GM23338 (cell line): ENCODE measurements around the gene COX8A. TPM values are rescaled to one million over a fixed set of nuclear protein-coding genes. Genes with fewer than 3 reads are reported as not detected.

Source experiments
- ATAC-seq: fragments of 200-7000 bp; cut with Tn5 transposase; 3 replicates; pipeline ENCODE4 v1.9.1; 2020
- DNase-seq: peaks from one replicate; pipeline ENCODE4 v3.0.0-alpha.2; 2015; ENCODE audit warnings: low spot score
- H2AFZ ChIP-seq: fragments of 200-600 bp; sonication (generic); 2 replicates; pipeline ENCODE4 v1.8.0; 2016; ENCODE audit warnings: antibody characterized with exemption, mild to moderate bottlenecking, moderate library complexity
- H3F3A ChIP-seq: fragments of 200-600 bp; sonication (generic); replicated peaks from 2 replicates; pipeline ENCODE4 v1.8.0; 2017; ENCODE audit warnings: antibody characterized with exemption, mixed run types, low read depth
- H3K27ac ChIP-seq: fragments of 200-600 bp; sonication (generic); 2 replicates; pipeline ENCODE4 v1.6.1; 2016; ENCODE audit warnings: low read depth
- H3K27me3 ChIP-seq: fragments of 200-600 bp; sonication (generic); 2 replicates; pipeline ENCODE4 v1.8.0; 2016; ENCODE audit warnings: mild to moderate bottlenecking, mixed run types, moderate library complexity; ENCODE audit not compliant: insufficient read depth
- H3K36me3 ChIP-seq: fragments of 200-600 bp; sonication (generic); 2 replicates; pipeline ENCODE4 v1.8.0; 2016; ENCODE audit warnings: mild to moderate bottlenecking; ENCODE audit not compliant: insufficient read depth
- H3K4me1 ChIP-seq: fragments of 200-600 bp; sonication (generic); 2 replicates; pipeline ENCODE4 v1.8.0; 2016; ENCODE audit warnings: mild to moderate bottlenecking, moderate library complexity; ENCODE audit not compliant: insufficient read depth
- H3K4me2 ChIP-seq: fragments of 200-600 bp; sonication (generic); 2 replicates; pipeline ENCODE4 v1.7.1; 2017; ENCODE audit warnings: mixed run types
- H3K4me3 ChIP-seq: fragments of 200-600 bp; sonication (generic); 2 replicates; pipeline ENCODE4 v1.6.1; 2016; ENCODE audit warnings: mixed run types
- H3K79me2 ChIP-seq: fragments of 200-600 bp; sonication (generic); replicated peaks from 2 replicates; pipeline ENCODE4 v1.8.0; 2017; ENCODE audit warnings: mild to moderate bottlenecking; ENCODE audit not compliant: insufficient read depth
- H3K9me2 ChIP-seq: fragments of 200-600 bp; sonication (generic); 2 replicates; pipeline ENCODE4 v1.8.0; 2017; ENCODE audit not compliant: insufficient read depth
- H4K20me1 ChIP-seq: fragments of 200-600 bp; sonication (generic); replicated peaks from 2 replicates; pipeline ENCODE4 v1.8.0; 2017; ENCODE audit warnings: mild to moderate bottlenecking; ENCODE audit not compliant: insufficient read depth
- H3K27ac Mint-ChIP-seq: 2 replicates; pipeline ENCODE4 v1.8.0; 2020; ENCODE audit warnings: inconsistent platforms, mild to moderate bottlenecking, moderate library complexity, mixed read lengths
- H3K27me3 Mint-ChIP-seq: 3 replicates; pipeline ENCODE4 v1.8.0; 2022; ENCODE audit warnings: low read depth, mild to moderate bottlenecking, moderate library complexity, mixed read lengths, inconsistent platforms; ENCODE audit not compliant: insufficient read depth, poor library complexity
- H3K36me3 Mint-ChIP-seq: 3 replicates; pipeline ENCODE4 v1.8.0; 2021; ENCODE audit warnings: low read depth, mild to moderate bottlenecking, inconsistent platforms, moderate library complexity, mixed read lengths
- H3K4me1 Mint-ChIP-seq: 3 replicates; pipeline ENCODE4 v1.8.0; 2020; ENCODE audit warnings: mild to moderate bottlenecking, inconsistent platforms, mixed read lengths
- H3K4me3 Mint-ChIP-seq: 3 replicates; pipeline ENCODE4 v1.8.0; 2021; ENCODE audit warnings: moderate library complexity, mild to moderate bottlenecking, inconsistent platforms, mixed read lengths
- H3K9me3 Mint-ChIP-seq: 3 replicates; pipeline ENCODE4 v1.8.0; 2020; ENCODE audit warnings: moderate library complexity, mild to moderate bottlenecking, inconsistent platforms, mixed read lengths
- CREB1 ChIP-seq: fragments of 250-450 bp; sonication (Bioruptor Pico); IDR thresholded peaks from 2 replicates; pipeline ENCODE4 v1.5.0; 2020; ENCODE audit warnings: low read depth, mild to moderate bottlenecking, moderate library complexity
- EZH2 ChIP-seq: fragments of 200-600 bp; sonication (generic); IDR thresholded peaks from one replicate; pipeline ENCODE4 v1.8.0; 2017; ENCODE audit warnings: antibody characterized with exemption, mild to moderate bottlenecking, low read depth; ENCODE audit not compliant: unreplicated experiment
- NANOG ChIP-seq: IDR thresholded peaks from 2 replicates; pipeline ENCODE4 v1.6.1; 2016; ENCODE audit warnings: antibody characterized with exemption, borderline replicate concordance
- POLR2AphosphoS5 ChIP-seq: IDR thresholded peaks from 2 replicates; pipeline ENCODE4 v1.6.1; 2016; ENCODE audit warnings: antibody characterized with exemption, low read depth
- ZNF114 ChIP-seq: fragments of 250-450 bp; sonication (Bioruptor Pico); IDR thresholded peaks from 2 replicates; pipeline ENCODE4 v1.5.0; 2020; ENCODE audit warnings: mild to moderate bottlenecking, moderate library complexity
- ZNF331 ChIP-seq: fragments of 250-450 bp; sonication (Bioruptor Pico); IDR thresholded peaks from 2 replicates; pipeline ENCODE4 v1.5.0; 2020; ENCODE audit warnings: low read depth, mild to moderate bottlenecking, moderate library complexity
- polyA plus RNA-seq: library from polyadenylated mRNA; unstranded; fragments of >200 nt; fragmentation: Nextera tagmentation; extraction: Ambion mirVana; gene quantifications from 2 replicates; pipeline ENCODE4 v1.2.1, GENCODE V29; 2016
- total RNA-seq: library from RNA; depleted of rRNA; stranded (reverse); fragments of >200 nt; shearing (Covaris generic); gene quantifications from 2 replicates; pipeline ENCODE4 v1.2.3, GENCODE V29; 2014
- TF ChIP-seq, protein P1 (sequence below): IDR thresholded peaks from 2 replicates; pipeline ENCODE4 v1.6.1; 2016; ENCODE audit warnings: antibody characterized with exemption
- TF ChIP-seq, protein P2 (sequence below): fragments of 250-450 bp; sonication (Bioruptor Pico); IDR thresholded peaks from 2 replicates; pipeline ENCODE4 v1.5.0; 2020; ENCODE audit warnings: mild to moderate bottlenecking, moderate library complexity
- TF ChIP-seq, protein P3 (sequence below): IDR thresholded peaks from one replicate; pipeline ENCODE4 v1.6.1; 2018; ENCODE audit warnings: antibody characterized with exemption; ENCODE audit not compliant: unreplicated experiment
- TF ChIP-seq, protein P4 (sequence below), 2 experiments: fragments of 200-600 bp in 1 of 2; sonication (generic) in 1 of 2; conservative IDR thresholded peaks; 2 replicates each; pipeline versions ENCODE4 v1.5.1 to v1.6.1; 2016 to 2017; ENCODE audit warnings: antibody characterized with exemption in 2 of 2, low read depth in 2 of 2, mild to moderate bottlenecking in 2 of 2, moderate library complexity in 1 of 2

Gene COX8A
- total and polyA plus RNA-seq, 2 experiments from 2014 or later, result 427 to 483 TPM

DNA sequence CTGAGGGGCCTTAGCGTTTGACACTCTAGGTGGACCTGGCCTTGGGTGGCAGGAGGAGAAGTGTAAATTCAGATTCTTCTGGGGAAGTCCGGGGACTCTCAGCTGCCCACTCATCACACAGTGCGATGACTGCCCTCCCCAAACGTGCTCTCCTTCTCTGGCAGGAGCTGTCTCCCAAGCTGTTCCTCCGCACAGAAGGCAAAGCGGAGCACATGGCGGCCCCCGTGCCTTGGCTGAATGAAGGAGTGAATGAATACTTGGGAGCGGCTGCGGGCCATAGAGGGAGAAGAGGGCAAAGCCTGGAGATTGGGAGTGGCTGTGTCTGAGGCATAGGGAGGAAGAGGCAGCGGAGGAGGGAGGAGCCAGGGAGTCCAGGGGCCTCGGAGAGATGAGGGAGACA is 42.5 kb upstream of the COX8A start:
- Mint-ChIP-seq H3K9me3 (no peaks in the 10 kb centered on the region), H3K27ac (no peak overlapping the region), H3K4me3 (no peak overlapping the region), H3K27me3 (peaks cover 15% of the 10 kb centered on the region), H3K36me3 (no peaks in the 10 kb centered on the region), H3K4me1 (peaks cover 7% of the 10 kb centered on the region; the same call in 2 of the 3 replicates)
- Histone ChIP-seq H4K20me1 (no peaks in the 10 kb centered on the region), H2AFZ (peak overlapping the region; percentile 87), H3K4me2 (no peak overlapping the region), H3K79me2 (no peaks in the 10 kb centered on the region), H3K27me3 (peaks cover 25% of the 10 kb centered on the region), H3K27ac (no peak overlapping the region), H3K36me3 (no peaks in the 10 kb centered on the region), H3F3A (0 out of 2 replicates have a peak, but pooled peaks cover 3% of the 10 kb centered on the region), H3K4me1 (no peaks in the 10 kb centered on the region), H3K9me2 (no peaks in the 10 kb centered on the region), H3K4me3 (no peak overlapping the region)
- TF ChIP-seq CREB1 (CRISPR knock-in tag) (no peak), POLR2AphosphoS5 (no peak), EZH2 (no peak), ZNF114 (CRISPR knock-in tag) (no peak), NANOG (no peak), ZNF331 (CRISPR knock-in tag) (no peak)
- TF ChIP-seq, protein P1, sequence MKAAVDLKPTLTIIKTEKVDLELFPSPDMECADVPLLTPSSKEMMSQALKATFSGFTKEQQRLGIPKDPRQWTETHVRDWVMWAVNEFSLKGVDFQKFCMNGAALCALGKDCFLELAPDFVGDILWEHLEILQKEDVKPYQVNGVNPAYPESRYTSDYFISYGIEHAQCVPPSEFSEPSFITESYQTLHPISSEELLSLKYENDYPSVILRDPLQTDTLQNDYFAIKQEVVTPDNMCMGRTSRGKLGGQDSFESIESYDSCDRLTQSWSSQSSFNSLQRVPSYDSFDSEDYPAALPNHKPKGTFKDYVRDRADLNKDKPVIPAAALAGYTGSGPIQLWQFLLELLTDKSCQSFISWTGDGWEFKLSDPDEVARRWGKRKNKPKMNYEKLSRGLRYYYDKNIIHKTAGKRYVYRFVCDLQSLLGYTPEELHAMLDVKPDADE, result no peak
- TF ChIP-seq, protein P2, sequence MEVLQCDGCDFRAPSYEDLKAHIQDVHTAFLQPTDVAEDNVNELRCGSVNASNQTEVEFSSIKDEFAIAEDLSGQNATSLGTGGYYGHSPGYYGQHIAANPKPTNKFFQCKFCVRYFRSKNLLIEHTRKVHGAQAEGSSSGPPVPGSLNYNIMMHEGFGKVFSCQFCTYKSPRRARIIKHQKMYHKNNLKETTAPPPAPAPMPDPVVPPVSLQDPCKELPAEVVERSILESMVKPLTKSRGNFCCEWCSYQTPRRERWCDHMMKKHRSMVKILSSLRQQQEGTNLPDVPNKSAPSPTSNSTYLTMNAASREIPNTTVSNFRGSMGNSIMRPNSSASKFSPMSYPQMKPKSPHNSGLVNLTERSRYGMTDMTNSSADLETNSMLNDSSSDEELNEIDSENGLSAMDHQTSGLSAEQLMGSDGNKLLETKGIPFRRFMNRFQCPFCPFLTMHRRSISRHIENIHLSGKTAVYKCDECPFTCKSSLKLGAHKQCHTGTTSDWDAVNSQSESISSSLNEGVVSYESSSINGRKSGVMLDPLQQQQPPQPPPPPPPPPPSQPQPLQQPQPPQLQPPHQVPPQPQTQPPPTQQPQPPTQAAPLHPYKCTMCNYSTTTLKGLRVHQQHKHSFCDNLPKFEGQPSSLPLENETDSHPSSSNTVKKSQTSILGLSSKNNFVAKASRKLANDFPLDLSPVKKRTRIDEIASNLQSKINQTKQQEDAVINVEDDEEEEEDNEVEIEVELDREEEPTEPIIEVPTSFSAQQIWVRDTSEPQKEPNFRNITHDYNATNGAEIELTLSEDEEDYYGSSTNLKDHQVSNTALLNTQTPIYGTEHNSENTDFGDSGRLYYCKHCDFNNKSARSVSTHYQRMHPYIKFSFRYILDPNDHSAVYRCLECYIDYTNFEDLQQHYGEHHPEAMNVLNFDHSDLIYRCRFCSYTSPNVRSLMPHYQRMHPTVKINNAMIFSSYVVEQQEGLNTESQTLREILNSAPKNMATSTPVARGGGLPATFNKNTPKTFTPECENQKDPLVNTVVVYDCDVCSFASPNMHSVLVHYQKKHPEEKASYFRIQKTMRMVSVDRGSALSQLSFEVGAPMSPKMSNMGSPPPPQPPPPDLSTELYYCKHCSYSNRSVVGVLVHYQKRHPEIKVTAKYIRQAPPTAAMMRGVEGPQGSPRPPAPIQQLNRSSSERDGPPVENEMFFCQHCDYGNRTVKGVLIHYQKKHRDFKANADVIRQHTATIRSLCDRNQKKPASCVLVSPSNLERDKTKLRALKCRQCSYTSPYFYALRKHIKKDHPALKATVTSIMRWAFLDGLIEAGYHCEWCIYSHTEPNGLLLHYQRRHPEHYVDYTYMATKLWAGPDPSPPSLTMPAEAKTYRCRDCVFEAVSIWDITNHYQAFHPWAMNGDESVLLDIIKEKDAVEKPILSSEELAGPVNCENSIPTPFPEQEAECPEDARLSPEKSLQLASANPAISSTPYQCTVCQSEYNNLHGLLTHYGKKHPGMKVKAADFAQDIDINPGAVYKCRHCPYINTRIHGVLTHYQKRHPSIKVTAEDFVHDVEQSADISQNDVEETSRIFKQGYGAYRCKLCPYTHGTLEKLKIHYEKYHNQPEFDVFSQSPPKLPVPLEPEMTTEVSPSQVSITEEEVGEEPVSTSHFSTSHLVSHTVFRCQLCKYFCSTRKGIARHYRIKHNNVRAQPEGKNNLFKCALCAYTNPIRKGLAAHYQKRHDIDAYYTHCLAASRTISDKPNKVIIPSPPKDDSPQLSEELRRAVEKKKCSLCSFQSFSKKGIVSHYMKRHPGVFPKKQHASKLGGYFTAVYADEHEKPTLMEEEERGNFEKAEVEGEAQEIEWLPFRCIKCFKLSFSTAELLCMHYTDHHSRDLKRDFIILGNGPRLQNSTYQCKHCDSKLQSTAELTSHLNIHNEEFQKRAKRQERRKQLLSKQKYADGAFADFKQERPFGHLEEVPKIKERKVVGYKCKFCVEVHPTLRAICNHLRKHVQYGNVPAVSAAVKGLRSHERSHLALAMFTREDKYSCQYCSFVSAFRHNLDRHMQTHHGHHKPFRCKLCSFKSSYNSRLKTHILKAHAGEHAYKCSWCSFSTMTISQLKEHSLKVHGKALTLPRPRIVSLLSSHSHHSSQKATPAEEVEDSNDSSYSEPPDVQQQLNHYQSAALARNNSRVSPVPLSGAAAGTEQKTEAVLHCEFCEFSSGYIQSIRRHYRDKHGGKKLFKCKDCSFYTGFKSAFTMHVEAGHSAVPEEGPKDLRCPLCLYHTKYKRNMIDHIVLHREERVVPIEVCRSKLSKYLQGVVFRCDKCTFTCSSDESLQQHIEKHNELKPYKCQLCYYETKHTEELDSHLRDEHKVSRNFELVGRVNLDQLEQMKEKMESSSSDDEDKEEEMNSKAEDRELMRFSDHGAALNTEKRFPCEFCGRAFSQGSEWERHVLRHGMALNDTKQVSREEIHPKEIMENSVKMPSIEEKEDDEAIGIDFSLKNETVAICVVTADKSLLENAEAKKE (CRISPR knock-in tag), result no peak
- TF ChIP-seq, protein P3, sequence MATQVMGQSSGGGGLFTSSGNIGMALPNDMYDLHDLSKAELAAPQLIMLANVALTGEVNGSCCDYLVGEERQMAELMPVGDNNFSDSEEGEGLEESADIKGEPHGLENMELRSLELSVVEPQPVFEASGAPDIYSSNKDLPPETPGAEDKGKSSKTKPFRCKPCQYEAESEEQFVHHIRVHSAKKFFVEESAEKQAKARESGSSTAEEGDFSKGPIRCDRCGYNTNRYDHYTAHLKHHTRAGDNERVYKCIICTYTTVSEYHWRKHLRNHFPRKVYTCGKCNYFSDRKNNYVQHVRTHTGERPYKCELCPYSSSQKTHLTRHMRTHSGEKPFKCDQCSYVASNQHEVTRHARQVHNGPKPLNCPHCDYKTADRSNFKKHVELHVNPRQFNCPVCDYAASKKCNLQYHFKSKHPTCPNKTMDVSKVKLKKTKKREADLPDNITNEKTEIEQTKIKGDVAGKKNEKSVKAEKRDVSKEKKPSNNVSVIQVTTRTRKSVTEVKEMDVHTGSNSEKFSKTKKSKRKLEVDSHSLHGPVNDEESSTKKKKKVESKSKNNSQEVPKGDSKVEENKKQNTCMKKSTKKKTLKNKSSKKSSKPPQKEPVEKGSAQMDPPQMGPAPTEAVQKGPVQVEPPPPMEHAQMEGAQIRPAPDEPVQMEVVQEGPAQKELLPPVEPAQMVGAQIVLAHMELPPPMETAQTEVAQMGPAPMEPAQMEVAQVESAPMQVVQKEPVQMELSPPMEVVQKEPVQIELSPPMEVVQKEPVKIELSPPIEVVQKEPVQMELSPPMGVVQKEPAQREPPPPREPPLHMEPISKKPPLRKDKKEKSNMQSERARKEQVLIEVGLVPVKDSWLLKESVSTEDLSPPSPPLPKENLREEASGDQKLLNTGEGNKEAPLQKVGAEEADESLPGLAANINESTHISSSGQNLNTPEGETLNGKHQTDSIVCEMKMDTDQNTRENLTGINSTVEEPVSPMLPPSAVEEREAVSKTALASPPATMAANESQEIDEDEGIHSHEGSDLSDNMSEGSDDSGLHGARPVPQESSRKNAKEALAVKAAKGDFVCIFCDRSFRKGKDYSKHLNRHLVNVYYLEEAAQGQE, result no peak
- TF ChIP-seq, protein P4, sequence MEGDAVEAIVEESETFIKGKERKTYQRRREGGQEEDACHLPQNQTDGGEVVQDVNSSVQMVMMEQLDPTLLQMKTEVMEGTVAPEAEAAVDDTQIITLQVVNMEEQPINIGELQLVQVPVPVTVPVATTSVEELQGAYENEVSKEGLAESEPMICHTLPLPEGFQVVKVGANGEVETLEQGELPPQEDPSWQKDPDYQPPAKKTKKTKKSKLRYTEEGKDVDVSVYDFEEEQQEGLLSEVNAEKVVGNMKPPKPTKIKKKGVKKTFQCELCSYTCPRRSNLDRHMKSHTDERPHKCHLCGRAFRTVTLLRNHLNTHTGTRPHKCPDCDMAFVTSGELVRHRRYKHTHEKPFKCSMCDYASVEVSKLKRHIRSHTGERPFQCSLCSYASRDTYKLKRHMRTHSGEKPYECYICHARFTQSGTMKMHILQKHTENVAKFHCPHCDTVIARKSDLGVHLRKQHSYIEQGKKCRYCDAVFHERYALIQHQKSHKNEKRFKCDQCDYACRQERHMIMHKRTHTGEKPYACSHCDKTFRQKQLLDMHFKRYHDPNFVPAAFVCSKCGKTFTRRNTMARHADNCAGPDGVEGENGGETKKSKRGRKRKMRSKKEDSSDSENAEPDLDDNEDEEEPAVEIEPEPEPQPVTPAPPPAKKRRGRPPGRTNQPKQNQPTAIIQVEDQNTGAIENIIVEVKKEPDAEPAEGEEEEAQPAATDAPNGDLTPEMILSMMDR (conservative IDR thresholded peaks at IDR 0.05; ENCODE audit: low read depth in 2 of 2), result no peak
- DNase-seq (no peak), ATAC-seq (peak; percentile 31; the same call in 2 of the 3 replicates)
